ENCODE data around the gene SP100. TPM values are rescaled to one million over a fixed set of nuclear protein-coding genes. Genes with fewer than 3 reads are reported as not detected.

The SP100 gene
- total RNA-seq, 4 donors from 2014 or later, result 75.5 to 223 (median 118) TPM

GRCh38 chr2:230592775-230593174 lies 176.8 kb downstream of the SP100 start:
- ATAC-seq (ENCODE audit: low FRiP score) (no peak), DNase-seq (ENCODE audit: low spot score) (no peak)
- TF ChIP-seq CTCF (IDR thresholded peaks at IDR 0.05), result no peak

Small RNAs within 50 kb of the gene (small RNA-seq; reads per million reads assigned to genes)
- gene HMGB1P3 (not detected), gene RN7SL834P (not detected), gene RNU6-451P (not detected)

Other genes starting within 250 kb of the SP100 start
- gene SP110, start 196.2 kb upstream of the SP100 start, total RNA-seq, result 10 to 100 TPM; 13.3 to 61.3 (median 28.7) TPM
- 1 to 10 TPM; 2.1 to 9.7 (median 5.4) TPM for gene SP140, start 190.5 kb upstream of the SP100 start, total RNA-seq
- gene SP140L, start 89.0 kb upstream of the SP100 start, total RNA-seq, result 10 to 100 TPM in 3 of 4 donors, 1 to 10 TPM in 1; 5.3 to 37.5 (median 18.3) TPM